Fibroblast of lung (primary cell): Measurements from ENCODE around the gene PTPRF. TPM values are rescaled to one million over a fixed set of nuclear protein-coding genes. Genes with fewer than 3 reads are reported as not detected.

Experiments used
- DNase-seq, 2 donors: peaks; one replicate each; pipeline versions ENCODE4 v3.0.0 to v3.0.0-alpha.2; 2010; ENCODE audit warnings: low read depth in 2 of 2
- H2AFZ ChIP-seq: 2 replicates; pipeline ENCODE4 v1.5.1; 2012; ENCODE audit warnings: low read length, control low read depth, inconsistent platforms
- H3K27ac ChIP-seq: 2 replicates; pipeline ENCODE4 v1.5.1; 2011; ENCODE audit warnings: low read length, control low read depth; ENCODE audit not compliant: insufficient read depth
- H3K27me3 ChIP-seq: 2 replicates; pipeline ENCODE4 v1.5.1; 2011; ENCODE audit warnings: mild to moderate bottlenecking, low read length; ENCODE audit not compliant: control insufficient read depth, insufficient read depth
- H3K36me3 ChIP-seq: 2 replicates; pipeline ENCODE4 v1.5.1; 2011; ENCODE audit warnings: low read length; ENCODE audit not compliant: control insufficient read depth, insufficient read depth
- H3K4me1 ChIP-seq: 2 replicates; pipeline ENCODE4 v1.5.1; 2011; ENCODE audit warnings: low read length; ENCODE audit not compliant: control insufficient read depth, insufficient read depth; ENCODE audit errors: extremely low read depth
- H3K4me2 ChIP-seq: 2 replicates; pipeline ENCODE4 v1.5.1; 2011; ENCODE audit warnings: low read length, control low read depth; ENCODE audit not compliant: insufficient read depth; ENCODE audit errors: extremely low read depth
- H3K4me3 ChIP-seq, 4 experiments: fragments of 200-600 bp in 1 of 4; sonication (generic) in 1 of 4; replicated peaks in 1 of 4; 2 replicates each; pipeline ENCODE4 v1.5.1; 2011 to 2016; ENCODE audit warnings: low read length in 4 of 4, low read depth in 3 of 4, mild to moderate bottlenecking in 3 of 4, control low read depth in 2 of 4, inconsistent platforms in 1 of 4, mixed read lengths in 1 of 4; ENCODE audit not compliant: insufficient read depth in 1 of 4; ENCODE audit errors: control extremely low read depth in 1 of 4
- H3K79me2 ChIP-seq: 2 replicates; pipeline ENCODE4 v1.5.1; 2012; ENCODE audit warnings: mild to moderate bottlenecking, low read length, inconsistent platforms; ENCODE audit not compliant: control insufficient read depth, insufficient read depth
- H3K9ac ChIP-seq: 2 replicates; pipeline ENCODE4 v1.5.1; 2011; ENCODE audit warnings: mild to moderate bottlenecking, low read length, control low read depth; ENCODE audit not compliant: insufficient read depth
- H3K9me3 ChIP-seq: 2 replicates; pipeline ENCODE4 v1.5.1; 2012; ENCODE audit warnings: low read depth, low read length; ENCODE audit not compliant: control insufficient read depth, insufficient read depth
- H4K20me1 ChIP-seq: 2 replicates; pipeline ENCODE4 v1.5.1; 2011; ENCODE audit warnings: low read length; ENCODE audit not compliant: control insufficient read depth, insufficient read depth; ENCODE audit errors: extremely low read depth
- CTCF ChIP-seq, 2 donors: IDR thresholded peaks in 1 of 2; conservative IDR thresholded peaks in 1 of 2; 1 replicate in 1 of 2; 2 replicates in 1 of 2; pipeline ENCODE4 v1.5.1; 2011 to 2012; ENCODE audit warnings: low read length in 2 of 2, control low read depth in 1 of 2, inconsistent platforms in 1 of 2, low read depth in 1 of 2, mild to moderate bottlenecking in 1 of 2
- EZH2 ChIP-seq: IDR thresholded peaks from 2 replicates; pipeline ENCODE4 v1.5.1; 2012; ENCODE audit warnings: low read length, control low read depth, mild to moderate bottlenecking; ENCODE audit errors: missing control alignments
- polyA plus RNA-seq, 2 donors: library from polyadenylated mRNA; depleted of rRNA in 1 of 2; stranded (reverse) in 1 of 2; unstranded in 1 of 2; fragments of >200 nt; gene quantifications; 2 replicates each; pipeline ENCODE4 v1.2.1, GENCODE V29; 2011 to 2012; ENCODE audit warnings: missing spikeins in 1 of 2
- total RNA-seq: library from RNA; depleted of rRNA; stranded (reverse); fragments of >200 nt; gene quantifications from 2 replicates; pipeline ENCODE4 v1.2.1, GENCODE V29; 2014

The PTPRF gene
- total and polyA plus RNA-seq, 2 donors (not counting 1 experiment from before 2014, with no cell fraction given): 45.2 to 52.0 TPM

GRCh38 chr1:43606624-43607023 is 75.9 kb downstream of the PTPRF start:
- H3K9me3 ChIP-seq: no peaks in the 10 kb centered on the region
- no peaks in the 10 kb centered on the region for H3K4me1 ChIP-seq
- H3K79me2 ChIP-seq: no peaks in the 10 kb centered on the region
- DNase-seq: no peak
- no peak overlapping the region for H3K4me3 ChIP-seq
- no peaks in the 10 kb centered on the region for H4K20me1 ChIP-seq
- peaks cover 17% of the 10 kb centered on the region for H3K36me3 ChIP-seq
- no peak overlapping the region for H2AFZ ChIP-seq
- H3K27ac ChIP-seq: no peak overlapping the region
- TF ChIP-seq EZH2 (no peak), CTCF (conservative IDR thresholded peaks at IDR 0.05 in 1 of 2, IDR thresholded peaks at IDR 0.05 in 1 of 2; ENCODE audit: low read depth in 1 of 2, low read length in 2 of 2) (no peak)
- no peak overlapping the region for H3K4me2 ChIP-seq
- H3K27me3 ChIP-seq: no peaks in the 10 kb centered on the region
- no peak overlapping the region for H3K9ac ChIP-seq

GRCh38 chr1:43608827-43609226 is 78.1 kb downstream of the PTPRF start:
- peaks cover 18% of the 10 kb centered on the region for H3K36me3 ChIP-seq

GRCh38 chr1:43610339-43610738 is 79.7 kb downstream of the PTPRF start:
- no peaks in the 10 kb centered on the region for H3K79me2 ChIP-seq
- H3K4me3 ChIP-seq: no peak overlapping the region
- no peak overlapping the region for H3K9ac ChIP-seq
- no peaks in the 10 kb centered on the region for H4K20me1 ChIP-seq
- H3K9me3 ChIP-seq: no peaks in the 10 kb centered on the region
- H3K4me1 ChIP-seq: no peaks in the 10 kb centered on the region
- H2AFZ ChIP-seq: no peak overlapping the region
- H3K4me2 ChIP-seq: no peak overlapping the region
- no peak overlapping the region for H3K27ac ChIP-seq
- TF ChIP-seq CTCF (conservative IDR thresholded peaks at IDR 0.05 in 1 of 2, IDR thresholded peaks at IDR 0.05 in 1 of 2; ENCODE audit: low read depth in 1 of 2, low read length in 2 of 2) (no peak), EZH2 (no peak)
- no peak for DNase-seq
- no peaks in the 10 kb centered on the region for H3K27me3 ChIP-seq
- peaks cover 11% of the 10 kb centered on the region for H3K36me3 ChIP-seq

More at GRCh38 chr1:43608827-43609226, 78.1 kb downstream of the PTPRF start:
- no peak overlapping the region for H2AFZ ChIP-seq
- no peaks in the 10 kb centered on the region for H3K9me3 ChIP-seq
- H3K79me2 ChIP-seq: no peaks in the 10 kb centered on the region
- no peak overlapping the region for H3K4me2 ChIP-seq
- H3K27me3 ChIP-seq: no peaks in the 10 kb centered on the region
- no peaks in the 10 kb centered on the region for H4K20me1 ChIP-seq
- no peak overlapping the region for H3K9ac ChIP-seq
- no peak for DNase-seq
- no peak overlapping the region for H3K27ac ChIP-seq
- TF ChIP-seq CTCF (conservative IDR thresholded peaks at IDR 0.05 in 1 of 2, IDR thresholded peaks at IDR 0.05 in 1 of 2; ENCODE audit: low read depth in 1 of 2, low read length in 2 of 2) (no peak), EZH2 (no peak)
- H3K4me1 ChIP-seq: no peaks in the 10 kb centered on the region
- no peak overlapping the region for H3K4me3 ChIP-seq
